A549 (cell line): Measurements from ENCODE around the gene KRT13. TPM values are rescaled to one million over a fixed set of nuclear protein-coding genes. Genes with fewer than 3 reads are reported as not detected.

ENCODE experiments used
- ATAC-seq, 2 experiments: fragments of 200-7000 bp in 1 of 2; fragments of >200 bp in 1 of 2; cut with Nextera tagmentation in 1 of 2; cut with Tn5 transposase in 1 of 2; 3 replicates each; pipeline versions ENCODE4 v1.8.0 to v1.9.1; 2018 to 2020; ENCODE audit warnings: mild to moderate bottlenecking in 1 of 2, moderate library complexity in 1 of 2
- CTCF ChIA-PET: fragments of 300-600 bp; sonication (Branson Sonifier 250); formaldehyde crosslinking; extraction: SDS; loops from one replicate; lab custom pipeline; 2021; ENCODE audit warnings: antibody characterized with exemption, inconsistent platforms; lab: Yijun Ruan, JAX
- POLR2A ChIA-PET: fragments of 350-600 bp; formaldehyde crosslinking; extraction: SDS; loops from one replicate; lab custom pipeline; 2021; ENCODE audit warnings: antibody characterized with exemption, inconsistent platforms; lab: Yijun Ruan, JAX
- DNase-seq, 2 experiments: peaks; one replicate each; pipeline versions ENCODE4 v3.0.0 to v3.0.0-alpha.2; 2011 to 2016; ENCODE audit warnings: low read depth in 1 of 2, low spot score in 1 of 2
- FAIRE-seq: peaks from 2 replicates; lab custom pipeline; 2011; peaks lifted over from hg19 to GRCh38; lab: Jason Lieb, UNC
- H3K27ac ChIP-seq, 2 experiments: fragments of >200 bp; sonication (Bioruptor Twin); formaldehyde crosslinking; 3 replicates each; pipeline ENCODE4 v1.5.1; 2016 to 2017
- H3K4me1 ChIP-seq: fragments of >200 bp; sonication (Bioruptor Twin); formaldehyde crosslinking; 3 replicates; pipeline ENCODE4 v1.6.1; 2016
- H3K4me2 ChIP-seq: fragments of >200 bp; sonication (Bioruptor Twin); formaldehyde crosslinking; 3 replicates; pipeline ENCODE4 v1.6.1; 2016
- H3K4me3 ChIP-seq: fragments of >200 bp; sonication (Bioruptor Twin); formaldehyde crosslinking; 3 replicates; pipeline ENCODE4 v1.5.1; 2016
- H3K9me3 ChIP-seq: fragments of >200 bp; sonication (Bioruptor Twin); formaldehyde crosslinking; 3 replicates; pipeline ENCODE4 v1.6.1; 2016
- CBX8 ChIP-seq: fragments of 200-600 bp; sonication (generic); IDR thresholded peaks from 2 replicates; pipeline ENCODE4 v1.6.1; 2016
- CEBPB ChIP-seq, 2 experiments: fragments of >200 bp in 1 of 2; sonication (Bioruptor Twin) in 1 of 2; formaldehyde crosslinking in 1 of 2; IDR thresholded peaks; 2 replicates each; pipeline ENCODE4 v1.6.1; 2012 to 2016
- CHD2 ChIP-seq: fragments of 150-350 bp; IDR thresholded peaks from 2 replicates; pipeline ENCODE4 v1.6.1; 2014; ENCODE audit warnings: low read length; ENCODE audit not compliant: partially characterized antibody
- CHD4 ChIP-seq: fragments of 200-600 bp; sonication (generic); IDR thresholded peaks from 2 replicates; pipeline ENCODE4 v1.6.1; 2016; ENCODE audit warnings: antibody characterized with exemption, mild to moderate bottlenecking, borderline replicate concordance
- EHMT2 ChIP-seq: fragments of 200-600 bp; sonication (generic); IDR thresholded peaks from 2 replicates; pipeline ENCODE4 v1.6.1; 2016; ENCODE audit warnings: antibody characterized with exemption, low read depth, mild to moderate bottlenecking, moderate library complexity
- FOXS1 ChIP-seq: fragments of 250-450 bp; sonication (Bioruptor Pico); IDR thresholded peaks from 2 replicates; pipeline ENCODE4 v1.5.0; 2020; ENCODE audit warnings: mild to moderate bottlenecking, moderate library complexity
- GATA3 ChIP-seq: IDR thresholded peaks from 2 replicates; pipeline ENCODE4 v1.6.1; 2012; ENCODE audit warnings: borderline replicate concordance
- JUNB ChIP-seq: fragments of >200 bp; sonication (Bioruptor Twin); formaldehyde crosslinking; IDR thresholded peaks from 2 replicates; pipeline ENCODE4 v1.6.1; 2016
- KDM5A ChIP-seq: fragments of 200-600 bp; sonication (generic); IDR thresholded peaks from 2 replicates; pipeline ENCODE4 v1.6.1; 2016; ENCODE audit warnings: antibody characterized with exemption, mild to moderate bottlenecking
- MAFK ChIP-seq: fragments of 450-650 bp; IDR thresholded peaks from 2 replicates; pipeline ENCODE4 v1.6.1; 2014; ENCODE audit not compliant: partially characterized antibody
- MAZ ChIP-seq: fragments of 150-350 bp; IDR thresholded peaks from 2 replicates; pipeline ENCODE4 v1.6.1; 2014; ENCODE audit warnings: antibody characterized with exemption, low read depth, low read length, borderline replicate concordance
- MYC ChIP-seq: IDR thresholded peaks from 2 replicates; pipeline ENCODE4 v1.6.1; 2012; ENCODE audit warnings: mild to moderate bottlenecking, inconsistent platforms, low read length, improper control_type of control experiment, borderline replicate concordance
- NPAS2 ChIP-seq: fragments of 250-450 bp; sonication (Bioruptor Pico); IDR thresholded peaks from 2 replicates; pipeline ENCODE4 v1.8.0; 2022; ENCODE audit warnings: mild to moderate bottlenecking, moderate library complexity, borderline replicate concordance
- POLR2A ChIP-seq: IDR thresholded peaks from 2 replicates; pipeline ENCODE4 v1.6.1; 2012; ENCODE audit warnings: mild to moderate bottlenecking, low read length
- POLR2AphosphoS2 ChIP-seq: conservative IDR thresholded peaks from 2 replicates; pipeline ENCODE4 v1.6.1; 2012; ENCODE audit warnings: low read length, improper control_type of control experiment, inconsistent platforms
- REST ChIP-seq: fragments of 200-600 bp; sonication (generic); IDR thresholded peaks from 2 replicates; pipeline ENCODE4 v1.6.1; 2016; ENCODE audit warnings: antibody characterized with exemption, mild to moderate bottlenecking, moderate library complexity
- RFX5 ChIP-seq: fragments of 450-650 bp; IDR thresholded peaks from 2 replicates; pipeline ENCODE4 v1.7.1; 2014; ENCODE audit warnings: antibody characterized with exemption, mild to moderate bottlenecking, moderate library complexity
- SMC3 ChIP-seq: fragments of >200 bp; sonication (Bioruptor Twin); formaldehyde crosslinking; IDR thresholded peaks from 3 replicates; pipeline ENCODE4 v1.6.1; 2018; ENCODE audit warnings: inconsistent platforms
- TFCP2L1 ChIP-seq: fragments of 250-450 bp; sonication (Bioruptor Pico); IDR thresholded peaks from 2 replicates; pipeline ENCODE4 v1.5.0; 2021; ENCODE audit warnings: mild to moderate bottlenecking
- TP53 ChIP-seq: fragments of 250-450 bp; sonication (Bioruptor Pico); IDR thresholded peaks from 2 replicates; pipeline ENCODE4 v1.5.0; 2021; ENCODE audit warnings: mild to moderate bottlenecking, moderate library complexity
- USF2 ChIP-seq: fragments of 450-650 bp; IDR thresholded peaks from 2 replicates; pipeline ENCODE4 v1.6.1; 2014; ENCODE audit warnings: antibody characterized with exemption
- ZC3H11A ChIP-seq: fragments of 450-650 bp; IDR thresholded peaks from 2 replicates; pipeline ENCODE4 v1.6.1; 2014; ENCODE audit warnings: antibody characterized with exemption, mild to moderate bottlenecking
- WGBS: methylation state at CpG from one replicate; pipeline ENCODE4 v1.1.6; 2017; ENCODE audit errors: missing lambda C conversion rate; 5-methylcytosine and 5-hydroxymethylcytosine counted together
- polyA plus RNA-seq, 4 experiments: library from polyadenylated mRNA; depleted of rRNA in 3 of 4; stranded (reverse); fragments of >200 nt; fragmentation: RNase III in 1 of 4; extraction: RNeasy Plus Mini Kit Qiagen cat#74134 plus additional on column Dnase treatment in 1 of 4; gene quantifications; 2 replicates in 3 of 4; 3 replicates in 1 of 4; pipeline ENCODE4 v1.2.3, GENCODE V29; 2011 to 2017
- TF ChIP-seq, protein P1 (sequence below): IDR thresholded peaks from 2 replicates; pipeline ENCODE4 v1.6.1; 2012; ENCODE audit warnings: low read depth, borderline replicate concordance
- TF ChIP-seq, protein P2 (sequence below): IDR thresholded peaks from 2 replicates; pipeline ENCODE4 v1.6.1; 2012
- TF ChIP-seq, protein P3 (sequence below): IDR thresholded peaks from 2 replicates; pipeline ENCODE4 v1.6.1; 2012

The KRT13 gene
- polyA plus RNA-seq, 2 of the 4 experiments (the other 2 are of a cell fraction) = 0.06 TPM; not detected in 1

DNA sequence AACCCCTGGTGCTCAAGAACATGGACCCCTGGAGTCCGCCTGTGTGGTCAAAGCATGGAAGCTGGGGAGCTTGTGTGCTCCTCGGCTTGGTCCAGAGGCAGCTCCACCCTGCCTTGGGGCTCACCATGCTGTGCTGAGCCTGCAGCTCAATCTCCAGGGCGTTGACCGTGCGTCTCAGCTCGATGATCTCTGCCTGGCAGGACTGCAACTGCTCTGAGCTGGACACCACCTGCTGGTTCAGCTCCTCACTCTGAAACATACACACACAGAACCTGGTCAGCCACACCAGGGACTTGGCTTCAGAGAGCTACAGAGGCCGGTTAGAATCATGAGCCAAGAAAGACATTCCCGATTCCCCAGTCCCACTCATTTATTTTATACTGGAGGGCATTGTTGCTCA, 27.2 kb downstream of the KRT13 start:
- ATAC-seq (no peak), DNase-seq (no peak), FAIRE-seq (no peak)
- TF ChIP-seq KDM5A (no peak), TFCP2L1 (CRISPR knock-in tag) (no peak), POLR2AphosphoS2 (no peak), MAZ (no peak), CHD4 (no peak), EHMT2 (no peak), TP53 (CRISPR knock-in tag) (no peak), USF2 (no peak), POLR2A (no peak), SMC3 (no peak), CHD2 (no peak), CEBPB (IDR thresholded peaks at IDR 0.05) (no peak), FOXS1 (CRISPR knock-in tag) (no peak), MYC (no peak), JUNB (no peak), RFX5 (no peak), GATA3 (no peak), NPAS2 (CRISPR knock-in tag) (no peak)
- TF ChIP-seq, protein P1, sequence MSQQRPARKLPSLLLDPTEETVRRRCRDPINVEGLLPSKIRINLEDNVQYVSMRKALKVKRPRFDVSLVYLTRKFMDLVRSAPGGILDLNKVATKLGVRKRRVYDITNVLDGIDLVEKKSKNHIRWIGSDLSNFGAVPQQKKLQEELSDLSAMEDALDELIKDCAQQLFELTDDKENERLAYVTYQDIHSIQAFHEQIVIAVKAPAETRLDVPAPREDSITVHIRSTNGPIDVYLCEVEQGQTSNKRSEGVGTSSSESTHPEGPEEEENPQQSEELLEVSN = no peak
- WGBS = 80% methylated on average over 7 of the region's 8 CpGs
- CTCF ChIA-PET = interaction anchor here (0.8 to 3.8 kb wide), 6 partner anchors 9 to 184 kb away, joined by 3 to 20 read pairs (median 4); no protein-coding TSS in a partner anchor
- Histone ChIP-seq H3K4me3 (no peak overlapping the region), H3K9me3 (no peaks in the 10 kb centered on the region), H3K27ac (no peak overlapping the region), H3K4me2 (no peak overlapping the region), H3K4me1 (no peaks in the 10 kb centered on the region)
- POLR2A ChIA-PET = no interaction called here

DNA sequence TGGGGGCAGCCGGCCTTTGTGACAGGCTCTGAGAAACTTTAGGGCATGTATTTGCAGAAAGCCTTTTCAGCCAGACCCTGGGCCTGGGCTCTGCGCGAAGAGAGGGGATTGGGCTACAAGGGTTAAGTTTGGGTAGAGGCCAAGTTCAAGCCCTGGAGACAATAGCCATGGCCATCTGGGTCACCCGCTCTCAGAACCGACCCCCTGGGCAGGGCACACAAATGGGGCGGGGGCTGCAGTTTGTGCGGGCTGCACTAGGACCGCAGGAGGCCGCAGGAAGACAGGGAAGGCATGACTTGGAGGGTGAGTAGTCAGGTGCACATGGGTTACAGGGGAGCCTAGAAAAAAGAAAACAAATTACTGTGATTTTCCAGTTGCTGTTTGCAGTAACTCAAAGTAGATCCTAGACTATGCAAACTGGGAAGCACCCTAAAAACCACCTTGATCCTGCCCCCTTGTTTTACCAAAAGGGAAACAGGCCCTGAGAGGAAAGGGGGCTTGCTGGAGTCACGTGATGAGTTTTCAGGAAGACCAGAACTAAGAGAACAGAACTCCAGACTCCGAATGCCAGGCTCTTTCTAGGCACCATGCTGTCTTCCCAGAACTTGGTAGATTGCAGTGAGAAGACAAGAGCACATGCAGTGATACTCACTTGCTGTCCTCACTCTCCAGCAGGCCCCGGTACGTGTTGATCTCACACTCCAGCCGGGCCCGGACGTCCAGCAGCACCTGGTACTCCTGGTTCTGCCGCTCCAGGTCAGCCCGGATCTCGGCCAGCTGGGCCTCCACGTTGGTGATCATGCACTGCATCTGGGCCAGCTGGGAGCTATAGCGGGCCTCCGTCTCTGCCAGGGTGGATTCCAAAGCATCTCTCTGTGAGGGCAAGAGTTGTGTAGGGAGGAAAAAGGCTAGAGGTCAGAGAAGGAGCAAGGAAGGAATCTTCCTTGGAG, 28.3 kb downstream of the KRT13 start:
- FAIRE-seq = no peak
- ATAC-seq = no peak
- WGBS = 81% methylated on average over 22 of the region's 22 CpGs
- Histone ChIP-seq H3K9me3 (peaks cover 1% of the 10 kb centered on the region; the same call in 2 of the 3 replicates), H3K4me3 (no peak overlapping the region)
- POLR2A ChIA-PET = no interaction called here
- no peak for TF ChIP-seq REST
- no peak for TF ChIP-seq FOXS1 (CRISPR knock-in tag)
- no peak for TF ChIP-seq CHD2
- TF ChIP-seq ZC3H11A = no peak
- no peak for TF ChIP-seq TFCP2L1 (CRISPR knock-in tag)
- TF ChIP-seq CBX8 = no peak
- TF ChIP-seq MAFK = no peak
- no peak for TF ChIP-seq SMC3
- TF ChIP-seq, protein P2, sequence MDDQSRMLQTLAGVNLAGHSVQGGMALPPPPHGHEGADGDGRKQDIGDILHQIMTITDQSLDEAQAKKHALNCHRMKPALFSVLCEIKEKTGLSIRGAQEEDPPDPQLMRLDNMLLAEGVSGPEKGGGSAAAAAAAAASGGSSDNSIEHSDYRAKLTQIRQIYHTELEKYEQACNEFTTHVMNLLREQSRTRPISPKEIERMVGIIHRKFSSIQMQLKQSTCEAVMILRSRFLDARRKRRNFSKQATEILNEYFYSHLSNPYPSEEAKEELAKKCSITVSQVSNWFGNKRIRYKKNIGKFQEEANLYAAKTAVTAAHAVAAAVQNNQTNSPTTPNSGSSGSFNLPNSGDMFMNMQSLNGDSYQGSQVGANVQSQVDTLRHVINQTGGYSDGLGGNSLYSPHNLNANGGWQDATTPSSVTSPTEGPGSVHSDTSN = no peak
- TF ChIP-seq, protein P3, sequence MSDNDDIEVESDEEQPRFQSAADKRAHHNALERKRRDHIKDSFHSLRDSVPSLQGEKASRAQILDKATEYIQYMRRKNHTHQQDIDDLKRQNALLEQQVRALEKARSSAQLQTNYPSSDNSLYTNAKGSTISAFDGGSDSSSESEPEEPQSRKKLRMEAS = no peak
- no peak for TF ChIP-seq POLR2A
- TF ChIP-seq, all 56 proteins: peak for 0
- Histone ChIP-seq H3K4me1 (no peaks in the 10 kb centered on the region), H3K4me2 (no peak overlapping the region), H3K27ac (no peak overlapping the region)
- DNase-seq = no peak
- CTCF ChIA-PET = interaction anchor here (0.7 to 1.1 kb wide), 4 partner anchors 11 to 72 kb away, joined by 3 to 5 read pairs (median 3); no protein-coding TSS in a partner anchor
